Activated B cell treated with CpG ODN at 0.5 μM for 24 hours (primary cell): ENCODE data around the gene RFC5. TPM values are rescaled to one million over a fixed set of nuclear protein-coding genes. Genes with fewer than 3 reads are reported as not detected.

Source experiments
- ATAC-seq: fragments of 200-7000 bp; cut with Tn5 transposase; one replicate; pipeline ENCODE4 v1.10.0; 2021; ENCODE audit warnings: low read depth, mild to moderate bottlenecking, moderate library complexity
- CTCF ChIA-PET: fragments of 350-600 bp; sonication (Branson Sonifier 250); formaldehyde crosslinking; loops from one replicate; lab custom pipeline; 2021; ENCODE audit warnings: antibody characterized with exemption; lab: Charles Lee
- POLR2A ChIA-PET: fragments of 350-600 bp; sonication (Branson Sonifier 250); formaldehyde crosslinking; loops from one replicate; lab custom pipeline; 2021; ENCODE audit warnings: antibody characterized with exemption; lab: Charles Lee
- DNase-seq: peaks from one replicate; pipeline ENCODE4 v3.0.0; 2022
- H3K27ac Mint-ChIP-seq: one replicate; pipeline ENCODE4 v1.8.0; 2020; ENCODE audit warnings: mixed read lengths
- H3K27me3 Mint-ChIP-seq: one replicate; pipeline ENCODE4 v1.8.0; 2021; ENCODE audit warnings: mixed read lengths
- H3K36me3 Mint-ChIP-seq: one replicate; pipeline ENCODE4 v1.8.0; 2021; ENCODE audit warnings: low read depth, mixed read lengths
- H3K4me1 Mint-ChIP-seq: one replicate; pipeline ENCODE4 v1.8.0; 2021; ENCODE audit warnings: mixed read lengths
- H3K4me3 Mint-ChIP-seq: one replicate; pipeline ENCODE4 v1.8.0; 2020; ENCODE audit warnings: mild to moderate bottlenecking, mixed read lengths
- H3K9me3 Mint-ChIP-seq: one replicate; pipeline ENCODE4 v1.8.0; 2020; ENCODE audit warnings: mixed read lengths
- intact Hi-C: fragments of 100-400 bp; cut with micrococcal nuclease; formaldehyde crosslinking; loops from one replicate; pipeline ENCODE4 v1.15.1; 2024
- total RNA-seq: library from RNA; stranded (reverse); gene quantifications from 2 replicates; pipeline ENCODE4 v1.2.3, GENCODE V29; 2022
- TF ChIP-seq, protein P1 (sequence below): fragments of 200-600 bp; IDR thresholded peaks from one replicate; pipeline ENCODE4 v1.8.0; 2022; ENCODE audit warnings: antibody characterized with exemption, mild to moderate bottlenecking

Gene RFC5
- total RNA-seq, 1 donor from 2014 or later: 20.1 TPM

DNA sequence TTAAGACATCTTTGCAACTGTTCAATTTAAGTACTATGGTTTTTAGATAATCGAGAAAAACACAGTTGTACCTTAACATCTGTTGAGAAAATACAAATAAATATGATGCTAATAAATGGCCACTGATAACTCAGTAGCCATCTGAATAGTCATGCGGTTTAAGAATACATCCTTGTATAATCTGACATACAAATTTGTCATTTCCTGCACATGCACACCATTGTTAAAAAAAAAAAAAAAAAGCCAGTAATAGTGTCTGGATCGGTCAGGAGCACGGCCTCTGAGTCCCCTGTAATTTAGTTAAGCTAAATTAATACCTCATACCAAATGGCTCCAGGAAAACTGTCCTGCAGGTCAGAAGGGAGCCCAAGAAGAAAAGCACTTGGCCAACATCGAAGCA lies 16.8 kb downstream of the RFC5 start:
- no peaks in the 10 kb centered on the region for H3K9me3 Mint-ChIP-seq

DNA sequence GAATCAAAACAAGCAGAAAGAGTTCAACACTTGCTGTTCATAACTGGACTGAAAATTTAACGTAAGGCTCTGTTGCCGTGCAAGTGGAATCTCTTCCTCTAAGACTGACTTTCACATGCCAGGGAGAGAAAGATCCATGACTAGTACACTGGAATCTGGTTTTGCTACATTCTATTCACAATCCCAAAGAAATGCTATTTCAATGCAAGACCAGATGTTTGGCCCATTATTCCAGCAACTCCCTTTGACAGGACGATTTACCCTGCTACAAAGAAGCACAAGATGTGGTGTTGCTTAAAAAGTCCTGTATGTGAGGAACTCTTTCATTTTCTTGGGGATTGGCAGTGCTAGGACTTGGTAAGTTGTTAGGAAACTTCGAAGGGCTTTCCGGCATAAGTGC lies 17.4 kb downstream of the RFC5 start:
- Mint-ChIP-seq H3K9me3 (no peaks in the 10 kb centered on the region), H3K4me1 (peaks cover 19% of the 10 kb centered on the region), H3K27me3 (no peaks in the 10 kb centered on the region), H3K27ac (peak overlapping the region; percentile 9), H3K4me3 (no peak overlapping the region), H3K36me3 (peaks cover 78% of the 10 kb centered on the region)
- DNase-seq (no peak), ATAC-seq (no peak)
- TF ChIP-seq, protein P1, sequence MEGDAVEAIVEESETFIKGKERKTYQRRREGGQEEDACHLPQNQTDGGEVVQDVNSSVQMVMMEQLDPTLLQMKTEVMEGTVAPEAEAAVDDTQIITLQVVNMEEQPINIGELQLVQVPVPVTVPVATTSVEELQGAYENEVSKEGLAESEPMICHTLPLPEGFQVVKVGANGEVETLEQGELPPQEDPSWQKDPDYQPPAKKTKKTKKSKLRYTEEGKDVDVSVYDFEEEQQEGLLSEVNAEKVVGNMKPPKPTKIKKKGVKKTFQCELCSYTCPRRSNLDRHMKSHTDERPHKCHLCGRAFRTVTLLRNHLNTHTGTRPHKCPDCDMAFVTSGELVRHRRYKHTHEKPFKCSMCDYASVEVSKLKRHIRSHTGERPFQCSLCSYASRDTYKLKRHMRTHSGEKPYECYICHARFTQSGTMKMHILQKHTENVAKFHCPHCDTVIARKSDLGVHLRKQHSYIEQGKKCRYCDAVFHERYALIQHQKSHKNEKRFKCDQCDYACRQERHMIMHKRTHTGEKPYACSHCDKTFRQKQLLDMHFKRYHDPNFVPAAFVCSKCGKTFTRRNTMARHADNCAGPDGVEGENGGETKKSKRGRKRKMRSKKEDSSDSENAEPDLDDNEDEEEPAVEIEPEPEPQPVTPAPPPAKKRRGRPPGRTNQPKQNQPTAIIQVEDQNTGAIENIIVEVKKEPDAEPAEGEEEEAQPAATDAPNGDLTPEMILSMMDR: no peak
- intact Hi-C loops: loop anchor here (2.0 kb wide), 1 partner anchor 27 kb away; the partner anchor contains the start of gene WSB2
- ChIA-PET CTCF (interaction anchor here (1.8 kb wide), 1 partner anchor 159 kb away, joined by 6 read pairs; no protein-coding TSS in a partner anchor), POLR2A (no interaction called here)

More for the DNA sequence above, 16.8 kb downstream of the RFC5 start:
- no peak for ATAC-seq
- CTCF ChIA-PET: no interaction called here
- H3K27ac Mint-ChIP-seq: no peak overlapping the region
- peaks cover 80% of the 10 kb centered on the region for H3K36me3 Mint-ChIP-seq
- intact Hi-C loops: no loop called here
- TF ChIP-seq, protein P1: no peak
- peaks cover 19% of the 10 kb centered on the region for H3K4me1 Mint-ChIP-seq
- no peak for DNase-seq
- POLR2A ChIA-PET: no interaction called here
- H3K27me3 Mint-ChIP-seq: no peaks in the 10 kb centered on the region
- no peak overlapping the region for H3K4me3 Mint-ChIP-seq

DNA sequence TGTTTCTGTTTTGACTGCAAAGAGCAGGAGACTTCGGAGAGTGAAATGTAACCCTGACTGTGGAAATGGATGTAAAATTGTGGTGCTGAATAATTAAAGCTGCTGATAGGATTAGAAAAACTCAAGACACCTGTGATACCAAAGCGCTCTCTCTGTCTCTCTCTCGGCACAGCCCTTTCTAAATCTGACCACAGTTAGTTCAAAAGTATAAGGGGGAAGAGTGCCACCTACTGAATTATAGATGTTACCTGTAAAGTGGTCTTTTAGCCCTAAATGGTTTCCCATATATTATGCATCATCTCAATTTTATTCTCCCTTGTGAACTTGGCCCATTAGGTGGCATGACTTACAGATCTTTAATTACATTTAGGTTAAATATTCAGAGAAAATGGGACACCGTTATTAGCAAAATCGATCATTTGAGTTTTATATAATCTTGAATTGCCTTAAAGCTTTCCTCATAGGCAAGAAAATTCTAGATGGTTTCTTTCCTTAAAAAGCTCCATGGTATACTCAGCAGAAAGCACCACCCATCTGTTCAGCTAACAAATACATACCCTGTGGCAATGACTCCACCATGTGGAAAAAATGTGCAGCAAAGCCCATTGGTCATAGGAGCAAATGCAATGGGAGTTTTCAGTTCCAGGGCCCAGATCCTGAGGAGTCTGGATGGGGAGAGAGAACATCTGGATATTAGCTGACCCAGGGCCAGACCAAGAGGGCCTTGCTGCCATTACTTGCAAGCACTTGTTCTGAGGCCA lies 18.1 kb downstream of the RFC5 start:
- TF ChIP-seq, protein P1: no peak
- Mint-ChIP-seq H3K36me3 (peaks cover 78% of the 10 kb centered on the region), H3K4me3 (no peak overlapping the region), H3K27me3 (no peaks in the 10 kb centered on the region), H3K9me3 (no peaks in the 10 kb centered on the region), H3K27ac (peak overlapping the region; percentile 46), H3K4me1 (peaks cover 19% of the 10 kb centered on the region)
- ATAC-seq (no peak), DNase-seq (no peak)
- POLR2A ChIA-PET: interaction anchor here (0.6 kb wide), 1 partner anchor 27 kb away, joined by 4 read pairs; no protein-coding TSS in a partner anchor
- intact Hi-C loops: loop anchor here (1.0 to 2.0 kb wide), 2 partner anchors 21 to 26 kb away; partner anchors contain the start of gene WSB2
- CTCF ChIA-PET: interaction anchor here (1.8 kb wide), 1 partner anchor 160 kb away, joined by 6 read pairs; no protein-coding TSS in a partner anchor

DNA sequence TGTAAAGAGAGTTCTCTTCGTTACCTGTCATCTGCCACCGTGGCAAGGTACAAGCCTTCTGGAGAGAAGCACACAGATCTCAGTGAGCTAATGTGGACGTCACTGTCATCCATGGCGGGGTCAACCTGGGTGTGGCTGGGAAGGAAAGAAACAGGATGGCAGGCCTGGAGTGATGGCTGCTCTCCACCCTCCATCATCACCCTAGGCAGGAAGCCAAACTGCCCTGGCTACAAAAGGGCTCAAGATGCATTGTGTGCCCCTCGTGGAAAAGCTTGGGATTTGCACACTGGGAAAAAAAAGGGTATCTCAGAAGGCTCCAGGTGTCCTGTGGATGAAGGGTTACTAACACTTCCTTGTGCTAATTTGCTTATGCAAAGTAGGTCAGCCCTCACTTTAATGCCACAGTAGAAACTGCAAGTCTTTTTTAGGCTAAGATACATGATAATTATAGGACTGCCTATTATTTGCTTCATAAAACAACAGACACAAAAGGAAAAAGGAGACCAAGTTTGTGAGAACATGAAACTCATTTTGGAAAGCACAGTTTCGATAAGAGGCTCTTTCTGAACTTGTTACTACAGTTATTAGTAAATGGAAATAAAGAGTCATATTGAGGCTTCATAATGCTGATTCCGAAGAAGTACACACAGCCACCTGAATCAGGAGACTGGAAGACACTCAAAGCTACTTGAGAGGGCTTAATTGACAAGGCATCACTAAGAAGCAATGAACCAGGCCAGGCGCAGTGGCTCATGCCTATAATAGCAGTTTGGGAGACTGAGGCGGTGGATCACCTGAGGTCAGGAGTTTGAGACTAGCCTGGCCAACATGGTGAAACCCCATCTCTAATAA lies 18.9 kb downstream of the RFC5 start:
- no peaks in the 10 kb centered on the region for H3K27me3 Mint-ChIP-seq
- no peak for DNase-seq
- peak overlapping the region; percentile 46 for H3K27ac Mint-ChIP-seq
- ChIA-PET CTCF (interaction anchor here (1.8 kb wide), 1 partner anchor 161 kb away, joined by 6 read pairs; no protein-coding TSS in a partner anchor), POLR2A (no interaction called here)
- intact Hi-C loops: loop anchor here (1.0 to 2.0 kb wide), 2 partner anchors 20 to 25 kb away; partner anchors contain the start of gene WSB2
- peaks cover 19% of the 10 kb centered on the region for H3K4me1 Mint-ChIP-seq
- H3K36me3 Mint-ChIP-seq: peaks cover 73% of the 10 kb centered on the region
- TF ChIP-seq, protein P1: no peak
- ATAC-seq: peak; percentile 72
- H3K4me3 Mint-ChIP-seq: no peak overlapping the region
- H3K9me3 Mint-ChIP-seq: no peaks in the 10 kb centered on the region
